Heart left ventricle (tissue), 13 donors: ENCODE measurements around the gene CBLB.

ENCODE experiments used
- POLR2A ChIP-seq, 2 donors: fragments of 450-650 bp; IDR thresholded peaks; one replicate each; pipeline ENCODE4 v1.6.1; 2017; ENCODE audit warnings: antibody characterized with exemption in 2 of 2, mild to moderate bottlenecking in 2 of 2, moderate library complexity in 2 of 2
- TF ChIP-seq, protein P1 (sequence below), 12 donors: fragments of 200-600 bp; sonication (generic) in 4 of 12; IDR thresholded peaks; one replicate each; pipeline versions ENCODE4 v1.5.0 to v1.8.0; 2018 to 2022; ENCODE audit warnings: antibody characterized with exemption in 12 of 12, mild to moderate bottlenecking in 5 of 12
- donor health status: ischemic (EF 13 %, LVEDD 7.1; RV severe dilation, severe dysfunction).
- donor health status: DM: no; HTN: yes; CAD: no.
- donor health status: DM: no; HTN: no; CAD: no.
- donor health status: ischemic (EF 25% LVEDD 6.9; RV normal size, moderate dysfunction).
- donor health status: ischemic (EF 25% LVEDD 5.7; RV mildly dilated, moderate dysfunction).
- donor health status: ischemic (EF 35%, LVEDD 5.7; RV mildly dilated, moderate dysfunction).
- donor health status: nonischemic (EF 11% LVEDD 7.7; RV severe dilation, severe dysfunction).
- donor health status: DM: yes; HTN: yes; CAD: no.
- donor health status: PGD.
- donor health status: ischemic (EF 29% LVEDD 5.4; RV normal size, mild dysfunction).
- donor health status: nonischemic (EF 23%, LVEDD 6.1; RV moderate dilation, normal function).

DNA sequence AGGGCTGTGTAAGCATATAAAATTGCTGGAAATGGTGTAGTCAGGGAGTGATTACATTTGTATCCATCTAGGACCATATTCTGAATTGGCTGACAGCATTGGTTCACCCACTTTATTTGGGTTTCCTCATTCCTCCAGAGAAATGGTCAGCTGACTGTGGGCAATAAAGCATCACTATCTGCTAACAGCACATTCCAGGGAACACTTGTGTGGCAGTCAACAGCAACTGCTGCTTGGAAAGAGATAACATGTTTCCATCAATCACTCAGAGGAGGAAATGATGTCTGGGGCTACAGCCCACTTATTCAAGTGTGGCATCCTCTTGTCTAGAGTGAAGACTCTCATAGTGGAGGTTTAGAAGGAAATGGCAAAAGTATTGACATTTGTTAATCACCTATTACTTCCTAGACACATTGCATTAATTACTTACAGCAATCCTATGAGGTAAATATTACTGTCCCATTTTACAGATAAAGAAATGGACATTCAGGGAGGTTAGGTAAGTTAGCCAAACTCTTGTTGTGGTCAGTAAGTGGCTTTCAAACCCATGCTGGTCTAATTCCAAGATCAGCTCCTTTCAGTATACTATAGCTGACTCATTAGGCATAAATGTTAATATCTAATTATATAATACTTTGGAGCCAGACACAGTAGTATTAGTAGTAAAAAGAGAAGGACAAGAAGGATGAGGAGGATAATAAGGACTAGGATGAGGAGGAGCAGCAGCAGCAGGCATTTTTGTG is 254.4 kb downstream of the CBLB start:
- no peak for TF ChIP-seq POLR2A (IDR thresholded peaks at IDR 0.05)
- TF ChIP-seq, protein P1, sequence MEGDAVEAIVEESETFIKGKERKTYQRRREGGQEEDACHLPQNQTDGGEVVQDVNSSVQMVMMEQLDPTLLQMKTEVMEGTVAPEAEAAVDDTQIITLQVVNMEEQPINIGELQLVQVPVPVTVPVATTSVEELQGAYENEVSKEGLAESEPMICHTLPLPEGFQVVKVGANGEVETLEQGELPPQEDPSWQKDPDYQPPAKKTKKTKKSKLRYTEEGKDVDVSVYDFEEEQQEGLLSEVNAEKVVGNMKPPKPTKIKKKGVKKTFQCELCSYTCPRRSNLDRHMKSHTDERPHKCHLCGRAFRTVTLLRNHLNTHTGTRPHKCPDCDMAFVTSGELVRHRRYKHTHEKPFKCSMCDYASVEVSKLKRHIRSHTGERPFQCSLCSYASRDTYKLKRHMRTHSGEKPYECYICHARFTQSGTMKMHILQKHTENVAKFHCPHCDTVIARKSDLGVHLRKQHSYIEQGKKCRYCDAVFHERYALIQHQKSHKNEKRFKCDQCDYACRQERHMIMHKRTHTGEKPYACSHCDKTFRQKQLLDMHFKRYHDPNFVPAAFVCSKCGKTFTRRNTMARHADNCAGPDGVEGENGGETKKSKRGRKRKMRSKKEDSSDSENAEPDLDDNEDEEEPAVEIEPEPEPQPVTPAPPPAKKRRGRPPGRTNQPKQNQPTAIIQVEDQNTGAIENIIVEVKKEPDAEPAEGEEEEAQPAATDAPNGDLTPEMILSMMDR (IDR thresholded peaks at IDR 0.05) = no peak
